Gastrocnemius medialis (tissue), 4 donors: ENCODE measurements around the gene YTHDC2. TPM values are rescaled to one million over a fixed set of nuclear protein-coding genes. Genes with fewer than 3 reads are reported as not detected.

Source experiments
- total RNA-seq, 4 donors: library from RNA; depleted of rRNA; stranded (reverse); fragments of >200 nt; gene quantifications; one replicate each; pipeline versions ENCODE4 v1.1.0 to v1.2.3, GENCODE V29; 2016

YTHDC2 gene
- total RNA-seq, 4 donors from 2014 or later: 9.0 to 22.7 (median 15.3) TPM

Other genes with a start within 250 kb of the YTHDC2 start
- gene TSSK1B, start 78.7 kb upstream of the YTHDC2 start, total RNA-seq: not detected
- gene MCC, start 25.2 kb upstream of the YTHDC2 start, total RNA-seq: 10 to 100 TPM in 2 of 4 donors, 1 to 10 TPM in 2; 6.8 to 11.9 (median 9.0) TPM